Ishikawa (cell line): ENCODE data around the gene TPT1.

Experiments used
- CEBPB ChIP-seq: IDR thresholded peaks from 2 replicates; pipeline ENCODE4 v1.6.1; 2012
- CREB1 ChIP-seq: IDR thresholded peaks from 2 replicates; pipeline ENCODE4 v1.6.1; 2012; ENCODE audit warnings: low read depth
- EGR1 ChIP-seq: IDR thresholded peaks from 2 replicates; pipeline ENCODE4 v1.6.1; 2012
- EP300 ChIP-seq: IDR thresholded peaks from 2 replicates; pipeline ENCODE4 v1.6.1; 2012; ENCODE audit warnings: borderline replicate concordance
- FOXM1 ChIP-seq: IDR thresholded peaks from 2 replicates; pipeline ENCODE4 v1.6.1; 2012; ENCODE audit warnings: low read depth, borderline replicate concordance
- MAX ChIP-seq: IDR thresholded peaks from 2 replicates; pipeline ENCODE4 v1.6.1; 2012
- NFIC ChIP-seq: IDR thresholded peaks from 2 replicates; pipeline ENCODE4 v1.6.1; 2012
- RAD21 ChIP-seq: IDR thresholded peaks from 2 replicates; pipeline ENCODE4 v1.6.1; 2012; ENCODE audit warnings: low read depth
- REST ChIP-seq: IDR thresholded peaks from 2 replicates; pipeline ENCODE4 v1.6.1; 2012; ENCODE audit warnings: low read depth, mild to moderate bottlenecking
- TAF1 ChIP-seq: IDR thresholded peaks from 2 replicates; pipeline ENCODE4 v1.6.1; 2012; ENCODE audit warnings: low read depth, mild to moderate bottlenecking
- TCF12 ChIP-seq: IDR thresholded peaks from 2 replicates; pipeline ENCODE4 v1.6.1; 2012; ENCODE audit warnings: low read depth
- TEAD4 ChIP-seq: IDR thresholded peaks from 2 replicates; pipeline ENCODE4 v1.6.1; 2012
- USF1 ChIP-seq: IDR thresholded peaks from 2 replicates; pipeline ENCODE4 v1.6.1; 2012
- YY1 ChIP-seq: IDR thresholded peaks from 2 replicates; pipeline ENCODE4 v1.6.1; 2012; ENCODE audit warnings: low read depth
- ZBTB7A ChIP-seq: IDR thresholded peaks from 2 replicates; pipeline ENCODE4 v1.6.1; 2012; ENCODE audit warnings: low read depth

Gene TPT1

GRCh38 chr13:45306966-45307365 is 34.0 kb downstream of the TPT1 start:
- TF ChIP-seq EGR1, result no peak
- TF ChIP-seq TEAD4, result no peak
- no peak for TF ChIP-seq NFIC

- TF ChIP-seq USF1, result no peak
- no peak for TF ChIP-seq YY1
- TF ChIP-seq NFIC, result no peak
- no peak for TF ChIP-seq CREB1
- no peak for TF ChIP-seq REST
- no peak for TF ChIP-seq MAX
- no peak for TF ChIP-seq RAD21
- no peak for TF ChIP-seq EGR1
- no peak for TF ChIP-seq FOXM1
These were observed 35.9 kb downstream of the TPT1 start for GRCh38 chr13:45305079-45305478.

GRCh38 chr13:45303866-45304265 is 37.1 kb downstream of the TPT1 start:
- no peak for TF ChIP-seq MAX

- TF ChIP-seq EGR1 (no peak), YY1 (no peak), NFIC (no peak), CREB1 (no peak), TAF1 (no peak), TEAD4 (no peak), TCF12 (no peak)
These were observed 38.0 kb downstream of the TPT1 start for GRCh38 chr13:45303026-45303425.

- no peak for TF ChIP-seq TAF1
- TF ChIP-seq TEAD4, result no peak
- TF ChIP-seq YY1, result no peak
- TF ChIP-seq TCF12, result no peak
- TF ChIP-seq EGR1, result no peak
- TF ChIP-seq RAD21, result no peak
- TF ChIP-seq EP300, result no peak
These were observed 38.5 kb downstream of the TPT1 start for GRCh38 chr13:45302507-45302906.

- no peak for TF ChIP-seq USF1
- TF ChIP-seq FOXM1, result no peak
- no peak for TF ChIP-seq MAX
- no peak for TF ChIP-seq CREB1
- TF ChIP-seq YY1, result no peak
- no peak for TF ChIP-seq ZBTB7A
- TF ChIP-seq TCF12, result no peak
- no peak for TF ChIP-seq REST
- no peak for TF ChIP-seq RAD21
- no peak for TF ChIP-seq TEAD4
- no peak for TF ChIP-seq EGR1
- no peak for TF ChIP-seq EP300
- TF ChIP-seq TAF1, result no peak
These were observed 39.7 kb downstream of the TPT1 start for GRCh38 chr13:45301263-45301662.

GRCh38 chr13:45300190-45300985 is 40.6 kb downstream of the TPT1 start:
- TF ChIP-seq RAD21 (no peak), MAX (no peak), TCF12 (no peak), CEBPB (no peak), FOXM1 (no peak), TAF1 (no peak), EGR1 (no peak)
